ENCODE measurements around the gene EXOC3L1.

Gene EXOC3L1

GRCh38 chr16:67190041-67190440 lies at the start of gene EXOC3L1:
TSS of gene EXOC3L1 (minus strand) at chr16:67190136. CDS start at chr16:67189676, 460 bp downstream.
- DNase-seq: no peak

GRCh38 chr16:67238806-67239470 lies 49.0 kb upstream of the EXOC3L1 start:
- no peak for DNase-seq

GRCh38 chr16:67238278-67238575 lies 48.3 kb upstream of the EXOC3L1 start:
- DNase-seq: no peak

GRCh38 chr16:67237396-67238277 lies 47.7 kb upstream of the EXOC3L1 start:
- no peak for DNase-seq

- DNase-seq: no peak
These were observed 46.8 kb upstream of the EXOC3L1 start for GRCh38 chr16:67236563-67237395.

GRCh38 chr16:67235816-67236562 lies 46.1 kb upstream of the EXOC3L1 start:
- DNase-seq: no peak

GRCh38 chr16:67234180-67234597 lies 44.3 kb upstream of the EXOC3L1 start:
- no peak for DNase-seq

- DNase-seq: no peak
These were observed 43.7 kb upstream of the EXOC3L1 start for GRCh38 chr16:67233596-67233995.

GRCh38 chr16:67230809-67231660 lies 41.1 kb upstream of the EXOC3L1 start:
- DNase-seq: no peak

GRCh38 chr16:67229906-67230808 lies 40.2 kb upstream of the EXOC3L1 start:
- DNase-seq: no peak

- DNase-seq: no peak
These were observed 39.0 kb upstream of the EXOC3L1 start for GRCh38 chr16:67228905-67229304.

GRCh38 chr16:67228034-67228785 lies 38.3 kb upstream of the EXOC3L1 start:
- DNase-seq: no peak

GRCh38 chr16:67227567-67227921 lies 37.6 kb upstream of the EXOC3L1 start:
- no peak for DNase-seq

- DNase-seq: peak; percentile 61 to 98 (median 94)
These were observed 37.0 kb upstream of the EXOC3L1 start, which contains the start of gene TMEM208 for GRCh38 chr16:67226804-67227566. TSS of gene TMEM208 (plus strand) at chr16:67227130. CDS start at chr16:67227219, 89 bp downstream.

GRCh38 chr16:67226295-67226803 lies 36.4 kb upstream of the EXOC3L1 start:
- no peak for DNase-seq

GRCh38 chr16:67223992-67224391 lies 34.1 kb upstream of the EXOC3L1 start:
- no peak for DNase-seq

- DNase-seq: peak in 4 of 14 donors; percentile 10 to 23 (median 18)
These were observed 26.9 kb upstream of the EXOC3L1 start for GRCh38 chr16:67216612-67217490.
